NCI-H345 treated with DMSO at 0.1 percent for 48 hours (cell line): ENCODE results near the gene ADAMTS12.

Experiments
- DNase-seq: peaks from one replicate; lab custom pipeline; 2025; ENCODE audit not compliant: unreplicated experiment; lab: John Stamatoyannopoulos, UW

Gene ADAMTS12

DNA sequence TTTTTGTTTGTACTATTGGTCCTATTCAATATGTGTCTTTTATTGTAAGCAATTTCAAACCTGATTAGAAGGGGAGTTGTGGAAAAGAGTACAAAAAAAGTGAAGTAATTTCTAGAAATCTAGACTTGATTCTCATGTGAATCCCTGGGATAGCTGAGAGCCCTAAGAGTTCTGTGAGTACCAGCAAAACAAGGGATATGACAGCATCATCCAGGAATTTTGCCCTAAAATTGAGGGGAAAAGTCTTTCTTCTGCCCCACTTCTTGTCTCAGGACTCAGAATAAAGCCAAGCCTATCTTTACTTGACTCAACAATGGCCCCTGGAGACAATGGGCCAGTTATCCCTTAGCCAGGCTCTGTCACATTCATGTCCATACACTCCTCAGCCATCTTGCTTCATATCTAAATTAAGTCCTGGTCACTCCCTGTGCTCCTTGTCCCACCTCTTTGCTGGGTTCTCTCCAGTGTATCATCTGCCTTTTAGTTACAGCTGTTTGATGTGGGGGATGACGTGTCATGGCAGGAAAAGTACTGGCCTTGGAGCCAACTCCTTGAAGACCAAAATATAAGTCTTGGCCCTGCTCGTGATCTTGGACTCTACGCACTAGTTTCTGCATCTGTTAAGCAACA lies 81.2 kb downstream of the ADAMTS12 start:
- DNase-seq: no peak

DNA sequence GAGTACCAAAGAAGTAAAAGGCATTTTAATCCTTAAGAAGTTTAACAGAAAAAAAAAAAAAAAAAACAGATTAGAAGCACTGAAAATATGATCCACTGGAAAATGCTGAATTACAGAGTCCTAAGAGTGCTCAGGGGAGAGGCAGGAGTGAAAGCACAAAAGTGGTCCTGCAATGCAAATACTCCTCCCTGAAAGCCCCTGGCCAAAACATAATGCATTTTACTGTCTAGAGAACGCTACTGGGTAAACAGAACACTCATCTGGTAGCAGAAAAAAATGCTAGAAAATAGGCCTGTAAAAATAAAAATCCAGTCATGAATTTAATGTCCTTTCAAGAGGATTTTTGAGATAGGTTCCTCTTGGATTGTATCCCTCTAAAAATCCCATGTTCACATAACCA lies 81.9 kb downstream of the ADAMTS12 start:
- DNase-seq: no peak

DNA sequence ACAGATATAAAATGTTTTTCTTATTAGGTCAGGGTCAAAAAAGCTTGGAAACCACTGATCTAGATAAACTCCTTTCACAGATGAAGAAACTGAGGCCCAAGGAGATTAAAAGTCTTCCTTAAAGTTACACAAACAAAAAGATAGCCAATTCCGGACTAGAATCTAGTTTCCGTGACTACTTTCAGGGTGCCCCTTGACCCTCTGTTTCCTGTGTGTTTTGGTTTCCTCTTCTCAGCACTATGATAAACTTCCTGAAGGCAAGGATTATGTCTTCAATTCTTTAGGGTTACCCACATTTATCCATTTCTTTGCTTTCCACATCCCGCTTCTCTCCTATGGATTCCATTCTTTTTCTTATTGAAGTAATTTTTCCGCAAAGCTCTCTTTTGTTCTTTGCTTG lies 83.1 kb downstream of the ADAMTS12 start:
- DNase-seq: no peak

DNA sequence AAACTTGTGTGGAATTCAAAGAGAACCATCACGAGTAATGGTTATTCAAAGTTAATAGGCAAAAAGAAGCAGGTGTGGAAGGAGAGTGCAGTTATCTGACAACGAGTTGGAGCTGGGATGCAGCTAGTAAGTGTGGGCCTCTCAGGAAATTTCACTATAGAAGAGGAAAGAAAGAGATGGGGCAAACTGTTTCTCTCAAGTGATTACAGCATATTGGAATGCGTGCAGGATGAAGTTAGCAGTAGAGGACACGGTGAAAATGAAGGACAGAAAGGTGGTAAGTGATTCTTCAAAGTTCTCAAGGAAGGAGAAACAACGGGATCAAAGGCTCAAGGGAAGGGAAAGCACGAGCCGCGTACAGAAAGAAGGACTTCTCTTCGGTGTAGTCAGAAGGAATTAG lies 84.0 kb downstream of the ADAMTS12 start:
- DNase-seq: no peak

DNA sequence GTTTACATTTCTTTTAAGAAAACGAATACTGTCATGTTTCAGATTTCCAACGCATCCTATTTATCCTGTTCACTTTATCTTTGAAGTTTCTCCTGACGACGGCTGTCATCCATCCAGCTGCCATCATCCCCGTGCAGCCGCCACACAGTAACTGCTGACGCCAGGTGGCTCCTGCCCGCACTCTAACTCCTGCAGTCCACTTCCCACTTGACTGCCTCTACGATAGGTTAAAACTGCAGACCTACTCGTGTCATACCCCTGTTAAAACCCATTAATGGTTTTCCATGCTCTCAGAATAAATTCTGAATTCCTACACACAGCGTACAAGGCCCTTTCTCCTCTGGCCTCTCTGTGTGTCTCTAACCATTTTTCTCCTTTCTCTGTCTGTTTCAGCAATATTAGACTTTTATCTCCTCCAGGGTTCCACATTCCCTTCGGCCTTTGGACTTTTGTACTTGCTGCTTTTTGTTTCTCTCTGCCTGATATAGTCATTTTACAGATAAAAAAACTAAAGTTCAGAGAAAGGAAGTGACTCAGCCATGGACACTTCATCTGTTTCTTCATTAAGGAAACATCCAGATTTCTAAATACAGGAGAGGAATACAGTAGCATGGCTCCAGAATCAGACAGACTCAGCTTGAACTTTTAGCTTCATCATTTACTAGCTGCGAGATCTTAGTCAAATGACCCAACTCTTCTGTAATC lies 84.9 kb downstream of the ADAMTS12 start:
- no peak for DNase-seq

DNA sequence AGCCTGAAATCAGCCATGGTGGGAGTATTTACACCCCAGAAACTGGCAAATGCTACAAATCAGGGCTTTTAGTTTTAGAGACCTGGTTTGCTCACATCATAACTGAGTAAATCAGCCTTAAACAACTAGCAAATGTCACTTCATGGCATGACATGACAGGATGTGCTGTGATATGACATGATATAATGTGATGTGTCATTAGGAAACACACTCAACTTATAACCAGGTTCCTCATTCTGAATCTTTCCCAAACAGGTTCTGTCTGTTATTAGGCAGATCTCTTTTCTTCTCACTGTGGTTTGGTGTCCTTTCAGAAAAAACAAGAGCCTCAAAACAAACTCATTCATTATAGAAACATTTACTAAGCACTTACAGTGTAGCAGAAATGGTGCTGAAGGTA lies 90.5 kb downstream of the ADAMTS12 start:
- DNase-seq: no peak

DNA sequence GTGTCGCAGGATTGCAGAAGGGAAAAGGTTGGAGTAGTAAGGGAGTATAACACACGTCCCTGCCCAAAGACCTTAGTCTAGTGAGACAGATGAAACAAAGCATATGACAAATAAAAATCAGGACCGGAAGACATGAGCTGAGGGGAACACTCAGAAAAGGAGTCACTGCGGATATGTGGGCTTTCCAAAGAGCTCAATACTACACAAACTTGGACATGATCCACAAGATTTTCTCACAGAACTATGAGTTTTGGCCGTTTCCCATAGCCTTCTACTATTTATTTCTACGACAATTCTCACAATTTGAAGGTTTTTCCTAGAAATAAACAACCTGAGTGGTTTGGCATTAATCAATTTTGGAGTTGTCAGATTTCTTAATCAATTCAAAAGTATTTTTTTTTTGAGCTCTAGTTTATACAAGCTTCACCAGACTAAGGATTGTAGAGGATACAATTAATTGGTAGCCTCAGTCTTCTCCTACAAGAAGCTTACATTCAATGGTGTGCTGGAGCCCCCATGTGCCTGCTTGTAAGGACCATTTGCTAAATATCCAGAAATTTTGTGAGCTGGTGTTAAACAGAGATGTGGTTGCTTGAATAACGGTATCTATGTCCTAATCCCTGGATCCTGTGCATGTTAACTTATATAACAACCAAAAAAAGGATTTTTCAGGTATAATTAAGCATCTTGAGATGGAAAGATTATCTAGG lies 91.4 kb downstream of the ADAMTS12 start:
- no peak for DNase-seq

DNA sequence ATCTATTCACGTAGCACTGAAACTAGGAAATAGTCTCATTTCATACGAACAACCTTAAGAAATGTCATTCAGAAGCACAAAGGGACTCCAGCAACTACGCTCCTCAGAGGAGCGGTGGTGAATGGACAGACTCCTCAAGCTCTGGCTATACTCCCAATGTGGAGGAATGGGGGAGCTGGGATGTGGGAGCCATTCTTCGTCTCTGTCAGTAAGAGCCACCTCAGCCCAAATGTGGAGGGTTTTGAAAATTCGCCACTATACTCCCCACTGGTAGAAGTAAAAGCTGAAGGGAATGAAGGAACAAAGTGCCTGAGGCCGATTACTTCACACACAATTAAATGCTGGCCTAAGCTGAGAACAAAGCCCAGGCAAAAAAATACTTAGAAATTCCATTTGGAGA lies 96.3 kb downstream of the ADAMTS12 start:
- no peak for DNase-seq

DNA sequence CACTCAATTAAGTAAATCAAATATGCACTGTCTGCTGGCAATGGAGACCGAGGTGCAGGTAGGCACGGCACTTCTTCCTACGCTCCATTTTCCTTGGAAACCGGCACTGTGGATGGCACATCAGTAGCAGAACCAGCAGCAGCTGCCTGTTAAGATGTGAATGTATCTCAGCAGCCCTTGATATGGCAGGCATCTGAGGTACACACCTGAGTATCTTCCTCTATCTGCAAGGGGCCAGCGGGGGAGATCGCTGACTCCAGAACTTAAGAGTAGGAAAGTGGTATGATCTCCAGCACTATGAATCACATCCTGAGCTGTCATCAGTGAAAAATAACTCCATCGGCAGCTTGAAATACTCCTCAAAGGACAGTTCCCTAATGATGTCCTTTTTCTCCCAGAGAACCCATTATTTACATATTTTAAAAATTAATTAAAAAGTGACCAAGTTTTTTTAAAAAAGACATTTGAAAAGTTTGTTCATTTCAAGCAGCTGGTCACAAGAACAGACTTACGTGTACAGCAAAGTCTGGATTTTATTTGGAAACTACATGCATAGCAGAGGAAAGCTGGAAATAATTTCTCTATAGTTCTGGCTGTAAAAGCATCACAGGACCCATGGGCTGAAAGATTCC lies 97.1 kb downstream of the ADAMTS12 start:
- DNase-seq: no peak

DNA sequence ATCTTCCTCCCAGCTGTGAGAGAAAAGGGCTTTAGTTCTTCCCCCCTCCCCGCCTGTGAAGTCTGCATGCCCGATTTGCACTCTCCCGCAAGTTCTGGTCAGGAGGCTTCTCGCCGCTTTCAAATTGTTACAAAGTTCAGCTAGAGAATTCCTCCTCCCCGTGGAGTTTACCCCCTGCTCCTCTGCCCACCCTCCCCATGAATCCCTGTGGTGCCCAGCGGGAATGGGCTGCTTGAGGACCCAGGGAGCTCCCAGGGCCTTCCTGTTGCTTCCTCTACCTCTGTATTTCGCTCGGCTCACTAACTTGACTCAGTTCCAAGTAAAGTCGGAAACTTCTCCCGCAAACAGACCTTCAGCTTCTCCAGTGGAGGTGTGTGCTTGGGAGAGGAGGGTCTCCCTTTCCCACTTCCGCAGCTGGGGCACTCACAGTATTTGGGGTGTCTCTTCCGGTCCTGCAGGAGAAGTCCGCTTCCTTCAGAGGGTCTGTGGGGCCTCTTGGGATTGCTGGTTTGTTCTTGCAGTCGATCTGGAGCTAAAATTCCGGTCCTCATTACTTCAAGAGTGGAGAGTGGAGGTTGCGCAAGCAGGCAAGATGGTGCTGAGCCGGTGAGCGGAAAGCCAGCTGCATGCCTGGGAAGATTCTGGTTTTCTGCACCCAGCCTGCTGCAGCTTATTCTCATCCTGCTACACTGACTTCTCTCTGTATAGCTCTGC lies 97.8 kb downstream of the ADAMTS12 start:
- no peak for DNase-seq

DNA sequence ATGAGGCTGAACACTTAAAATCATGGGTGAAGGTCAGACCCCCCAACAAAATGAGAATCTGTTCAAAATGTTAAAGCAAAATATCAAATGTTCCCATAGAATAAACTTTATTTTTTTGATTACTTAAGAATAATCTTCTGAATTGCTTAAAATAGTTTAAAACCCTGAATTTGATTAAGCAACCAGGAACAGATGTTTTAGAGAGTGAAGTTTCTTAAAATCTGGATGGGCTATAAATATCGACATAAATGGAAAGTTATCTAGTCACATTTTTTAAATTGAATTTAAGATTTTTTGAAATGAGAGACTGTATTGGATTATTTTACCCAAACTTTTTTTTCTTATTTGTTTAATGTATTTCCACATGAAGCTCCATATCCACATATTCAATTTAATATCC lies 98.5 kb downstream of the ADAMTS12 start:
- no peak for DNase-seq

DNA sequence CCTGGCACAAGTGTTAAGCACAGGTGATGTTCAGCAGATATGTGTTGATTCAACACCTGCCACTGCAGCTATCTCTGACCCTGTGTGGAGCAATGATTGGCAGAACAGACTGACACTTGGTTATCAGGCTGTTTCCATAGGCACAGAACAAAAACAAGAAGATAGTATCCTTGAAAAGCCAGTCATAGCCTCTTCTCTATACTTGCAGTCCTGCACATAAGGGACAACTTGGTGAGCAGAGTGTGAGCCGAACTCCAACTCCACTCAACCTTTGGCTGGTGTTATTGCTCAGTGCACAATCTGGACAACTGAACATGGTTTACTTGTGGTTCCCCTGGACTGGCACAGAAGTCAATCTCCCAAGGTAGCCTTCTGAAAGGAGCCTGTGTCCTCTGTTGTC lies 99.2 kb downstream of the ADAMTS12 start:
- no peak for DNase-seq

DNA sequence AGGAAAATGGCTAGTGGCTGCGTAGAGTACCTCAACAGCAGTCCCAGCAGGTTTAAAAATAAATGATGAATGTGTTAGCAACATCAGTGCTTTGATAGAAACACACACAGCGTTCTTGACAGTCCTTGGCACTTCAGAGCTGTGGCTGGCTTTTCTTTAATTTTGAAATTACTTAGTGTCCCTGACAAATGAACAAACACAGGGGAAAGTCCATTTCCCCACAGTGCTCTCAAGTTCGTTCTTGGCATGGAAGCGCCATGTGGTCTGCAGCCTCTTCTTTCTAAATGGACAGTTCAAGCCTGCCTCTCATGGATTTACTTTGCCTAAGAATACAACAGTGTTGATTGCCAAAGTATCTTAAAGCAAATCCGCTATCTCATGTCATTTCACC lies 102.2 kb downstream of the ADAMTS12 start:
- no peak for DNase-seq

DNA sequence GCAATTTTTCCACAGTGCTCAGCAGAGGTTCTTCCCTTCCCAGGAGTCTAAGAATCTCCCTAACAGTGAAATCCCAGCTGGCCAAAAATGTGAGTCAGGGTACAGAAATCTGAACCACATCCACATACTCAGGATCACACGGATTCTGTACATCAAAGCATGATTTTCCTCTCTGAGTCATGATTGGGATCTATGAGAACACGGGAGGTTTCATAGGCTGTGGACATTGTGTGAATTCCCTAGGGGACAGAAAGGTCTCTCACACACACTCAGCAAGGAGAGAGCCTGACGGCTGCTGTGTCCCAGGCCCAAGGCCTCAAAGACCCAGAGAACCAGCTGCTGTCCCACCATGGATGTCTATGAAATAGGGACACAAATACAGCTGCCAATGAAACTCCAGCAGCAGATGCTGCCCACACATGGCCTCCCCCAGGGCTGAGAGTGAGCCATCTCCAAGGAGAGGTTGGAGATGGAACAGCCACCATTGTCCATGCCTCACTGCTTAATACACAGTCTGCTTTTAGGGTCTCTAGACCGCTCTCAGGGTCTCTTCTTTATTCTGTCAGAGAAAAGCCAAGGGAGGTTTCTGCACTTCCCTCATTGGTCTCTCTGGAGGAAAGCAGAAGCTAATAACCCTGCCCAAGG lies 102.7 kb downstream of the ADAMTS12 start:
- no peak for DNase-seq

DNA sequence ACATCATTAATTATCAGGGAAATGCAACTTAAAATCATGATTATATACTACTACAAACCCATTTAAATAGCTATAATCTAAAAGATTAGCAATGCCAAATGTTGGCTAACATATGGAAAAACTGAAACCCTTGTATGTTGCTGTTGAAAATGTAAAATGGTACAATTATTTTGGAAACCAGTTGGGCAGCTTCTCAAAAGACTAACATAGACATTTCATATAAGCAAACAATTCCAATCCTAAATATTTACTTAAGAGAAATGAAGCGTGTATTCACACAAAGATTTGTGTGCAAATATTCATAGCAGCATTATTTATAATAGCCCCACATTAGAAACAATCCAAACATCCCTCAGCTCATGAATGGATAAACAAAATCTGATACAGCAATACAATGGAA lies 106.2 kb downstream of the ADAMTS12 start:
- DNase-seq: no peak

DNA sequence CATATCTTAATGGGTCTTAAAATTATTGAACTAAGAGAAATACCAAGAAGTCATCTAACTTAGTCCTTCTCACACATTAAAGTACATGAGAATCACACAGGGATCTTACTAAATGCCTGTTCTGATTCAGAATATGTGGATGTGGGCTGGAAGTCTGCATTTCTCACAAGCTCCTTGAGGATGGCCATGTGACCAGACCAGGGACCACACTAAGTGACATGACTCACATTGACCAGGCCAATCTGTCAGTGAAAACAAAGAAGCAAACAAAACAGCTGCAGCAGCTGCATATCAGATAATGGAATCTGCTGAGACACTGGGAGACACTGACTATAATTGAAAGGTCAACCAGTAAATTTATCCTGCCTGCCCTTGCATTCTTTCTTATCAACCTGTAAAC lies 110.5 kb downstream of the ADAMTS12 start:
- no peak for DNase-seq

DNA sequence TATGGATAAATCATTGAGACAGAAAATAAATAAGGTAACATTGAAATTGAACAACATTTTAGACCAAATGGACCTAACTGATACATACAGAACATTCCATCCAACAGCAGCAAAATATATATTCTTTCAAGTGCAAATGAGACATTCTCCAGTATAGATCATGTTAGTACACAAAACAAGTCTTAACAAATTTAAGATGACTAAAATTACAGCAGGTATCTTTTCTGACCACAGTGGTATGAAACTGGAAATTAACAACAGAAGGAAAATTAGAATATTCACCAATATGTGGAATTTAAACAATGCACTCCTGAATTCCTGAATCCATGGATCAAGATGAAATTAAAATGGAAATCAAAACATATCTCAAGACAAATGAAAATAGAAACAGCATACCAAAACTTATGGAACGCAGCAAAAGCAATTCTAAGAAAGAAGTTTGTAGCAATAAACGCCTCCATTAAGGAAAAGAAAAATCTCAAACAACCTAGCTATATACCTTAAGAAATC lies 115.6 kb downstream of the ADAMTS12 start:
- DNase-seq: no peak

DNA sequence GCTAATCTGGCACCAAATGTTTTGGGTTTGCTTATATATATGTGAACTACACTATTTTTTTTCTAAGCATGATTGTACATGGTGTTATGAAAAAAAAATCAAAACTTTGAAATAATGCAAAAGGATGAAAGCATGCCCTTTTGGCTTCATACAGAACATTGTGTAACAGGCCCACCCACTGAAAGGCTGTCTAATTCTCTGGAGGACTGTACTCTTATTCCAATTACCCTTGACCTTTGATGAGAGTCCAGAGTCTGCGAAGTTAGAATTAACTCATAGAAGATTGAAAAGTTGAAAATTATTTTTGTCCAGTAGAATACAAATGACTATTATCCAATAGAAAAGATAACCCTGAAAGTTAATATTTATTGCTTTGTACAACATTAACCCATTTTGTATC lies 117.4 kb downstream of the ADAMTS12 start:
- no peak for DNase-seq

DNA sequence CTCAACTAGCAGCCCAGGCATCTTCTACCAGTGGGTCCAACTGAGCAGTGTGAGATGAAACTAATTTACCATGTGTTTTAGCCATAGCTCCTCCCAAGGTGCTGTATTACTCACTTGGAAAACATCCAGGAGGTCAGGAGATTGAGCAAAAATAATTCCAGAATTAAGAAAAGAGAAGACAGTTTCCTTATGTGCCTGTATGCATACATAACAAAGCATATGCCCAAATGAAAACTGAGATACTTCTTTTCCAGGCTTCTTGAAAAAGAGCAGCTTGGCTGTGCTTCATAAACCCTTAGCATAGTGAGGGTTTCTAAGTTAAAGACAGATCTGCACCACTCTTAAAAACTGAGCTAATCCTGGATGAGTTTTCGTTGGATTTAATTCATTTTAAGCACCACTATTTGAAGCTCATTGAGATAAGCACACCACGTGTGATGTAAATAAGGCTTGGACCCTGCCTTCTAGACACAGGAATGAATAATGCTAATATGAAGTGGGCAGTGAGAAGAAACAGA lies 119.4 kb downstream of the ADAMTS12 start:
- no peak for DNase-seq

DNA sequence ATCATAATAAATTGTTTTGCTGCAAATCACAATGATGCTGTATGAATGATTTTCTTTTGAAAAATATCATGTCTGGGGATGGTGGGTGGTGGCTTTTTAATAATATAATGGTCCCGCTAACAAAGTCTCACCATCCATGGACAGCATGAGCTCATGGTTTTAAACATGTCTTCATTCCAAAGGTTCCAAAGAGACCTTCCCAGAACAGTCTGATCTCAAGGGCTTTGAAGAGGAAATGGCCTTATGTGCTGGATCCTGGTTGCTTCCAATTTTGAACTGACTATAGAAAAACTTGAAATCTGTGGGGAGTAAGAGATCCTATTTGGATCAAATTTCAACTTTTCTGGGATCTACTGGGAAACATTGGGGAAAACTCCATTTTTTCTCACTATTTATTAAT lies 121.8 kb downstream of the ADAMTS12 start:
- DNase-seq: no peak
